Tibial nerve (tissue), 4 donors: Measurements from ENCODE around the gene NUP214. TPM values are rescaled to one million over a fixed set of nuclear protein-coding genes. Genes with fewer than 3 reads are reported as not detected.
"Not testable (repeated sequence)": the region's sequence is repeated elsewhere in the genome, so short reads cannot be mapped to it uniquely, and the experiment has no call there.

ENCODE experiments used
- DNase-seq, 2 donors: peaks; one replicate each; pipeline ENCODE4 v3.0.0-alpha.2; 2019; ENCODE audit warnings: low spot score in 2 of 2
- H3K27ac ChIP-seq, 4 donors: fragments of 200-600 bp; sonication (generic) in 3 of 4; one replicate each; pipeline ENCODE4 v1.5.1; 2017 to 2019; ENCODE audit warnings: mild to moderate bottlenecking in 1 of 4
- H3K27me3 ChIP-seq, 2 donors: fragments of 200-600 bp; sonication (generic) in 1 of 2; one replicate each; pipeline versions ENCODE4 v1.5.1 to v1.6.0; 2017 to 2019
- H3K36me3 ChIP-seq, 3 donors: fragments of 200-600 bp; sonication (generic); one replicate each; pipeline ENCODE4 v1.5.1; 2018 to 2019
- H3K4me1 ChIP-seq, 4 donors: fragments of 200-600 bp; sonication (generic) in 3 of 4; one replicate each; pipeline ENCODE4 v1.5.1; 2017 to 2019
- H3K4me3 ChIP-seq, 4 donors: fragments of 200-600 bp; sonication (generic) in 3 of 4; one replicate each; pipeline ENCODE4 v1.5.1; 2017 to 2019; ENCODE audit warnings: mild to moderate bottlenecking in 1 of 4, moderate library complexity in 1 of 4
- H3K9me3 ChIP-seq, 4 donors: fragments of 200-600 bp; sonication (generic) in 3 of 4; one replicate each; pipeline ENCODE4 v1.5.1; 2017 to 2019
- CTCF ChIP-seq, 5 experiments: fragments of 200-600 bp in 3 of 5; fragments of 450-650 bp in 2 of 5; sonication (generic) in 3 of 5; IDR thresholded peaks; one replicate each; pipeline ENCODE4 v1.5.1; 2016 to 2019; ENCODE audit warnings: antibody characterized with exemption in 5 of 5, mild to moderate bottlenecking in 3 of 5, moderate library complexity in 2 of 5
- EP300 ChIP-seq, 2 donors: sonication (generic); formaldehyde crosslinking; IDR thresholded peaks; one replicate each; pipeline ENCODE4 v1.6.1; 2017; ENCODE audit warnings: antibody characterized with exemption in 2 of 2, mild to moderate bottlenecking in 1 of 2
- POLR2A ChIP-seq, 2 donors: fragments of 450-650 bp; IDR thresholded peaks; one replicate each; pipeline ENCODE4 v1.6.1; 2017; ENCODE audit warnings: antibody characterized with exemption in 2 of 2, mild to moderate bottlenecking in 2 of 2, moderate library complexity in 2 of 2
- WGBS, 2 donors: methylation state at CpG; one replicate each; pipeline ENCODE4 v1.1.5; 2018; 5-methylcytosine and 5-hydroxymethylcytosine counted together
- total RNA-seq, 4 donors: library from RNA; depleted of rRNA; stranded (reverse); fragments of >200 nt; gene quantifications; one replicate each; pipeline ENCODE4 v1.1.0, GENCODE V29; 2016

NUP214 gene
- total RNA-seq, 4 donors from 2014 or later, result 39.8 to 94.2 (median 70.2) TPM

GRCh38 chr9:131146186-131146585 lies 20.8 kb downstream of the NUP214 start:
- no peaks in the 10 kb centered on the region for H3K9me3 ChIP-seq
- no peak overlapping the region for H3K4me3 ChIP-seq
- DNase-seq, result no peak
- TF ChIP-seq EP300 (IDR thresholded peaks at IDR 0.05) (no peak), POLR2A (IDR thresholded peaks at IDR 0.05) (no peak), CTCF (IDR thresholded peaks at IDR 0.05) (no peak)
- no peaks in the 10 kb centered on the region for H3K4me1 ChIP-seq
- no peaks in the 10 kb centered on the region for H3K27me3 ChIP-seq
- H3K36me3 ChIP-seq, result peaks cover 0 to 96% (median 47%) of the 10 kb centered on the region in 3 donors
- 94 to 96% methylated on average over 4 of the region's 4 CpGs for WGBS, 2 donors
- H3K27ac ChIP-seq, result no peak overlapping the region

GRCh38 chr9:131148276-131148675 lies 22.9 kb downstream of the NUP214 start:
- H3K4me3 ChIP-seq, result no peak overlapping the region
- H3K9me3 ChIP-seq, result no peaks in the 10 kb centered on the region
- TF ChIP-seq EP300 (IDR thresholded peaks at IDR 0.05) (no peak), CTCF (IDR thresholded peaks at IDR 0.05) (no peak), POLR2A (IDR thresholded peaks at IDR 0.05) (no peak)
- no peaks in the 10 kb centered on the region for H3K4me1 ChIP-seq
- peaks cover 4 to 97% (median 36%) of the 10 kb centered on the region in 3 donors for H3K36me3 ChIP-seq
- WGBS, 2 donors, result 88 to 91% methylated on average over 3 of the region's 3 CpGs
- no peaks in the 10 kb centered on the region for H3K27me3 ChIP-seq
- no peak overlapping the region for H3K27ac ChIP-seq
- no peak for DNase-seq

DNA sequence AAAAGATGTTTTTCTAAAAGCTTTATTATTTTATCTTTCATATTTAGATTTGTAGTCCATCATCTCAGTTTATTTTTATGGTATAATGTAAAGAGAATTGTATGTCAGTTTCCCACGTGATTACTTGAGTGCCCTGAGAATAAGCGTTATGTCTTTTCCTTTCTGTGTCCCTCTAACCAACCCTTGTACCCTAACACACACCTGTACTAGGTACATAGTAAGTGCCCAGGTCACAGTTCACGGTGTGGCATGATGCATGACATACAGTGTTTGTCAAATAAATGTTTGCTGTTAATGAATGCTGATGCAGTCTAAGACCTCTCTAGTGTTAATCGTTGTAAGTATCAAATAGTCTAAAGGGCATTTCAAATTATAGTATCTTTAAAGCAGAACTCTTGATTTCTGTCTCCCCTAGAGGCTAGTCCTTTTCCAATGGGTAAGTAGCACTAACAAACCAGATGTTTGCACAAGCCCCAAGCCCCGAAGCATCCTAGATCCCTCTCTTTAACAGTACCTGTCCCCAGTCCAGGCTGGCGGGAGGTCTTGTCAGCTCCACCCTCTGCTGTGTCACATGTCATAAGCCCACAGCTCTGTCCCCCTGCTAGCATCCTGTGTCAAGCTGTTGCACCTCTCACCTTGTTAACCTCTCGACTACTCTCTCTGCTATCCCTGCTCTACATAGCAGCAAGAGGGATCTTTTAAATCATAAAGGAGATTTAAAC lies 23.7 kb downstream of the NUP214 start:
- Histone ChIP-seq H3K27ac (no peak overlapping the region), H3K4me1 (no peaks in the 10 kb centered on the region), H3K27me3 (no peaks in the 10 kb centered on the region), H3K36me3 (peaks cover 4 to 100% (median 44%) of the 10 kb centered on the region in 3 donors), H3K9me3 (no peaks in the 10 kb centered on the region), H3K4me3 (no peak overlapping the region)
- WGBS, 2 donors, result 82 to 94% methylated on average over 7 of the region's 7 CpGs
- no peak for TF ChIP-seq EP300 (IDR thresholded peaks at IDR 0.05)
- DNase-seq, result no peak

- Histone ChIP-seq H3K36me3 (peaks cover 6 to 100% (median 45%) of the 10 kb centered on the region in 3 donors), H3K27me3 (no peaks in the 10 kb centered on the region), H3K9me3 (peaks cover 0 to 4% (median 0%) of the 10 kb centered on the region in 4 donors), H3K4me3 (no peak overlapping the region), H3K4me1 (no peaks in the 10 kb centered on the region), H3K27ac (no peak overlapping the region)
- 70% methylated on average over 5 of the region's 5 CpGs for WGBS, 2 donors
- TF ChIP-seq CTCF (IDR thresholded peaks at IDR 0.05) (no peak), EP300 (IDR thresholded peaks at IDR 0.05) (no peak), POLR2A (IDR thresholded peaks at IDR 0.05) (no peak)
- no peak for DNase-seq
Measured at GRCh38 chr9:131149688-131150053, 24.3 kb downstream of the NUP214 start.

DNA sequence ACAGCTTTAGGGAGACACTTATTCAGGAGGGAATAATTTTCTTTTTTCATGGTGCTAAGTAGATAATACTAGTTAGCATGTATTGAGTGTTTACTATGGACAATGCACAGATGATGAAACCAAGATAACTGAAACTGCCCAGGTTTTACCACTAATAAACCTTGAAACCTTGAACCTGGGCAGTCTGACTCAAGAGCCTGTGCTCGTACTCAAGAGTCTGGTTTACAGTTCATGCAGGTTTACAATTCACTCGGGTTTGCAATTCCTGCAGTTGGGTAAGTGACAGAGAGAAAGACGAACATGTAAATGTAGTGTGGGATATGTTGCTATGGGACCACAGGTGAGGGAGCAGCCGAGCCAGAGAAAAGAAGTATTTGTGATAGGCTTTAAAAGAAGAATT lies 28.2 kb downstream of the NUP214 start:
- Histone ChIP-seq H3K27me3 (no peaks in the 10 kb centered on the region), H3K4me1 (no peaks in the 10 kb centered on the region), H3K27ac (no peak overlapping the region), H3K36me3 (peaks cover 6 to 98% (median 24%) of the 10 kb centered on the region in 3 donors), H3K9me3 (peaks cover 0 to 6% (median 0%) of the 10 kb centered on the region in 4 donors), H3K4me3 (no peak overlapping the region)
- no peak for DNase-seq
- TF ChIP-seq POLR2A (IDR thresholded peaks at IDR 0.05), result no peak
- no peak for TF ChIP-seq EP300 (IDR thresholded peaks at IDR 0.05)
- TF ChIP-seq CTCF (IDR thresholded peaks at IDR 0.05), result no peak
- WGBS, 2 donors, result 94% methylated on average over 4 of the region's 4 CpGs

GRCh38 chr9:131158673-131159072 lies 33.3 kb downstream of the NUP214 start:
- H3K4me1 ChIP-seq, H3K27ac ChIP-seq, H3K4me3 ChIP-seq, DNase-seq, H3K9me3 ChIP-seq, H3K27me3 ChIP-seq: not testable (repeated sequence)
- WGBS, 2 donors, result 83 to 88% methylated on average over 1 of the region's 1 CpG
- H3K36me3 ChIP-seq, result peaks cover 2 to 98% (median 16%) of the 10 kb centered on the region in 3 donors
